HG02870 (cell line): ENCODE measurements around the gene PSD2.

ENCODE experiments used
- ATAC-seq: cut with Tn5 transposase; IDR thresholded peaks from one replicate; pipeline ENCODE4 v1.9.1; 2021; ENCODE audit warnings: mild to moderate bottlenecking, moderate library complexity; ENCODE audit not compliant: unreplicated experiment

Gene PSD2

GRCh38 chr5:139872851-139873794, 77.5 kb downstream of the PSD2 start:
- no peak for ATAC-seq

GRCh38 chr5:139875957-139876356, 80.3 kb downstream of the PSD2 start:
- ATAC-seq: no peak

DNA sequence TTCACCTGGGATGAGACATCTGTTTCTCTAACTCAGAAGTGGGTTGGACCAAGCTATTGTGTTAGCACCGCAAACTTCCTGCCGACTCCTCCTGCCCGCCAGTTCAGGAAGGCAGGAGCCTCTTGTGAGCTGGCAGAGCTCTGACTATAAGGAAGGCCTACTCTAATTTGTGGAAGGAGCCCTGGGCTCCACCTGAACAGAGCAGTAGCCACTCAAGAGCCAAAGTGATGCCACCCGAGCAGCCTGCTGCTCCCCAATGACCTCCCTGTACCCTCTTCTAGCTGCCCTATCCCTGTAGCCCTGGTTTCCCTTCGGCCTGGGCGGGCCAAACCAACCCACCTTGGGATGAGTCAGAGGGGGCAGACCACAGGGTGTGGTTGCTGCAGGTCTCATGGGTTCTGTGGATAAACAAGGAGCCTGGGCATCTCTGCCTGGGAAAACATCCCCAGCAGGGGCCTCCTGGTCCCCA, 81.6 kb downstream of the PSD2 start:
- no peak for ATAC-seq

DNA sequence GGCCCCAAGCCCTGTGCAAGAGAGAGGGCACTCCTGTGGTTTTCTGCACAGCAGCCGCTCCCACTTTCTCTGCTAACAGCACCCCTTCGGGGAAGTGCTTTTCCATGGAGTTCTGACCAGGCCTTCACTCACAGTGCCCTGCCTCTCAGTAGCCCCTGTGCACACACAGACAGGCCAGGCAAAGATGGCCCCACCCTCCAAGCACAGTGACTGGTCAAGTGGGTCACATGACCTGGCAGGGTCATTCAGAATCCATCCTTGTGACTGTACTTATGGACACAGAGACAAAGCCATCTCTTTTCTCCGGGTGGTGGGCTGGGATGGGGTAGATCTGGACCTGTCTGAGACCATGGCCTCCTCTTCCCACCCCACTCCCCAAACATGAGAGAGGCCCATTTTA, 82.5 kb downstream of the PSD2 start:
- no peak for ATAC-seq

GRCh38 chr5:139880416-139881142, 85.0 kb downstream of the PSD2 start:
- no peak for ATAC-seq

GRCh38 chr5:139881143-139881733, 85.6 kb downstream of the PSD2 start:
- no peak for ATAC-seq

DNA sequence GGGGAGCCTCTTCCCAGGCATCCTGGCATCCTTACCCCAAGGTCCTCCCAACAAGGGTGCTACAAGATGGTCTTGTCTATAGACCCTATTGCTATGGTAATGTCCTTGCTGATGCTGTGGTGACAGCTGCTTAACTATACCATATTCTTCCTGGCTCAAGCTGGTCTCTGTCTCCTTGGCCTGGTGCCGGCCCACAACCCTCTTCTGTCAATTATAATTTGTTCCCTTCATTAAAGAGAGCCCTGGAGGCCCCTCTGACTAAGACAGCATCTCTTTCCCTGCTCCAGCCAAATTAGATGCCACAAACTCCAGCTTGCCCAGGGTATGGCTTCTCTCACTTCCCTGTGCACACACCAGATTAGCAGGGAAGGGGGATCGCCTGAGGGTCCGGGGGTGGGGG, 86.7 kb downstream of the PSD2 start:
- ATAC-seq: no peak

- no peak for ATAC-seq
These were observed 87.4 kb downstream of the PSD2 start for GRCh38 chr5:139882961-139883539.

DNA sequence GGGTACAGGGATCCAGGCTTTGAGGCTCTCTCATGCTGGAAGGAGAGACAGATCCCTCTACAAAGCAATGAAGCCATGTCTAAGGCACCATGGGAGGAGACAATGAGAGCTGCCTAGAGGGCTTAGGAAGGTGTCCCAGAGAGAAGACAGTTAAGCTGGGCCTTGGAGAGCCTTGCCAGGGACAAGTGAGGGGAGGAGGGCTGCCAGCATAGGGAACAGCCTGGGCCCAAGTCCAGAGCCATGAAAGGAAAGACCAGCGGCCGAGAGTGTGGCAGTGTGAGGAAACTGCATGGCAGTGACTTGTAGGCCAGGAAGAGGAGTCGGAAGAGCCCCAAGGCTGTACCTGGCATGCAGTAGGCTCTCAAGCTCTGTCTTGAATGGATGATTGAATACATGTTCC, 88.5 kb downstream of the PSD2 start:
- ATAC-seq: no peak

- ATAC-seq: no peak
These were observed 89.1 kb downstream of the PSD2 start for GRCh38 chr5:139884734-139885133.

DNA sequence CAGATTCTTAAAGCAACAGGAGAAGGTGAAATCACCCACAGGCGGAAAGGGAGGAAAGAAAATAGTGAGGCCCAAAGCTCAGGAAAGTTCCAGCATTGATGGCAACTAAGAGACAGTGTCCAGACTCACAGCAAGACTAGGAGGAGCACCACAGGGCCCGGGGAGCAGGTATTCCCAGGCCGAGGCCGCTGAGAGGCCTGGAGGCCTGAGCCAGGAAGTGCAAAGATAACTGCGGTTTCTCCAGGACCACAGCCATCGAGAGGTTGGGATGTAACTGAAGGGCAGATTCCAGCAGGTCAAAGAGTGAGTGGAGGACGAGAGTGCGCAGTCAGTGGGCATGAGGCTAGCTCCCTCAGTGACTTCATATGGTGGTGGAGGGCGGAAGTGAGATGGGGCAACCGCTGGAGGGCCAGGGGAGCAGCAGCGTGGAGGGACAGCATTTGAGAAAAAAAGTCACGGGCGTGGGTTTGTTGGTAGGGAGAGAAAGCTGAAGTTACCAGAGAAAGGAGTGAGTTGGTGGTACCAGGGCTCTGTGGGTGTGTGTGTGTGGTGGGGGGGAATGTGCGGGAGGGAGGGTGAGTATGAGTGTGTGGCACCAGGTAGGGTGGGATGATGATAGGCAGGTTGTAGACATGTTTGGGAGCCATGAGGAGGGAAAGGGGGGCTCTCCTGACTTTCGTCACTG, 89.7 kb downstream of the PSD2 start:
- no peak for ATAC-seq

DNA sequence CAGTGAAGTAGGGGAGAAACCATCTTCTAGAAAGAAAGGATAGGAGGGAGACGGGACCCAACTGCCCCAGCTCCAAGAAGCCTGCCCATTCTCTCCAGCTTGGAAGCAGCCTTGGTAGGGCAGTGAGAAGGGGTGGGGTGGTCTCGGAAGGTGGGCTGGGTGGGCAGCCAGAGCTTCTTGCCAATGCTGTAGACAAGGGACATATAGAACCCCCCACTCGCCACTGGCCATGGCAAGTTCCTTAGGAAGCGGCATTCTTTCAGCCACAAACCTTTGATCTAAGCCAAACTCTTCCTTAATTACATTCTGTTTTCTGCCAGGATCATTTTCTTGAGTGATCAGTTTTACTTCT, 90.2 kb downstream of the PSD2 start:
- no peak for ATAC-seq

DNA sequence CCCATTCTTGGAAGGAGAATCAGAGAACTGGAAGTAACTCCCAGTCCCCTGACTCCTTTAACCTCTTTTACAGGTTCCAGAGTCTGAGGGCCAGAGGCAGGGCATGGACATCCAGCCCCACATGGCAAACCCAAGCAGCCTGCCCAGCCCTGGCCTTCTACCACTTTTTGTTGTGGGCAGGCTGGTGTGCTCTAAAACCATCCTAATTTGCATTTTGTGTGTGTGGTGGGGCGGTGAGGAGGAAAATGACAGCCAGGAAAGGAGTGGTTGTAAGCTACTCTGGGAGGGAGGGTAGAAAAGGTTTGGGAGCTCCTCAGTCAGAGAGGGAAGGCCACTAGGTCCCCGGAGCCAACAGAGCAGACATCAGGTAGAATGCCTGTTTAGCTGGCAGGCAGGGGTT, 90.6 kb downstream of the PSD2 start:
- ATAC-seq: no peak

GRCh38 chr5:139888370-139888769, 92.8 kb downstream of the PSD2 start:
- ATAC-seq: no peak

DNA sequence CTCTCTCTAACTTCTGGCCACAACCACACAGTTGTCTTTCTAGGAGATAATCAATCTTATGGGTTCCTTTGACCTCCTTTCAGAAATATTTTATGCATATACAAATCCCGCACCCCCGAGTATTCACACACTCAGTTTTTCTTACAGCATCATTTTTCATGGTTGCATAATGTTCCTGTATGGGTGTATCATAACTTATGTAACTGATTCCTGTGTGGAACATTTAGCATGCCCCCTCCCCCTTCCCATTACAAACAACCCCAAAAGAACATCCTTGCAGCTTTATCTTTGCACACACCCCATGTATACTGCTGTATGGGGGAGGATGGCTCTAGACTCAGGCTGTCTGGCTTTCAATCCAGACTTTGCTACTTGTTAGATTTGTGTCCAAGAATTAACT, 93.8 kb downstream of the PSD2 start:
- ATAC-seq: no peak

DNA sequence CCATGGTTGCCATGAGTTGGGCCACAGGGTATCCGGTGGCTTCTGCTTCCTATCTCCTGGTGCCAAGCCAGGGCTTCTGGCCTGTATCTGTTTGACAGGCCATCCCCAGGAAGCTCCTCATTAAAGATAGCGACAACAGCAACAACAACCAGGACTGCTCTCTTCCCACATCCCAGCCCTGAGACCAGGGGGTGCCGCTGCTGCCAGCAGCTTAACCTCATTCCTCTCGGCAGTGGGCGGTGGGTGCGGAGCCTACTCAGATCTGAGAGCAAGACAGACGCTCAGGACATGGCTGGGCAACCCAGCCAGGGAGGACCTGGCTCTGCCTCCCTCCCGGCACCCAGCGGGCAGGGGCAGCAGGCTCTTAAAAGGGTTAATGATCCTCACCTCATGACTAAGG, 98.3 kb downstream of the PSD2 start:
- no peak for ATAC-seq
